Mesendoderm (in vitro differentiated cells): ENCODE data around the gene CERS5.
"Not testable (repeated sequence)": the region's sequence is repeated elsewhere in the genome, so short reads cannot be mapped to it uniquely, and the experiment has no call there.

Experiments used
- DNase-seq: peaks from one replicate; pipeline ENCODE4 v3.0.0; 2013
- H2AK5ac ChIP-seq: 2 replicates; pipeline ENCODE4 v1.6.1; 2013; ENCODE audit warnings: low read length, inconsistent platforms
- H2BK120ac ChIP-seq: 2 replicates; pipeline ENCODE4 v1.6.1; 2013; ENCODE audit warnings: low read depth, mild to moderate bottlenecking, low read length, moderate library complexity, mixed read lengths
- H2BK15ac ChIP-seq: replicated peaks from 2 replicates; pipeline ENCODE4 v1.6.1; 2013; ENCODE audit warnings: low read depth, mild to moderate bottlenecking, moderate library complexity
- H2BK5ac ChIP-seq: 2 replicates; pipeline ENCODE4 v1.6.1; 2013; ENCODE audit warnings: low read length, inconsistent platforms
- H3K18ac ChIP-seq: 2 replicates; pipeline ENCODE4 v1.6.1; 2013; ENCODE audit warnings: mild to moderate bottlenecking, low read length, mixed read lengths
- H3K23ac ChIP-seq: one replicate; pipeline ENCODE4 v1.6.1; 2013; ENCODE audit warnings: low read length
- H3K27ac ChIP-seq: 2 replicates; pipeline ENCODE4 v1.5.1; 2013; ENCODE audit warnings: low read depth, mild to moderate bottlenecking, inconsistent platforms, low read length, moderate library complexity
- H3K27me3 ChIP-seq: 2 replicates; pipeline ENCODE4 v1.6.1; 2013; ENCODE audit warnings: low read length, control low read depth, mild to moderate bottlenecking, inconsistent platforms; ENCODE audit not compliant: insufficient read depth, poor library complexity
- H3K36me3 ChIP-seq: 2 replicates; pipeline ENCODE4 v1.6.1; 2013; ENCODE audit warnings: low read length, inconsistent platforms; ENCODE audit not compliant: control insufficient read depth, insufficient read depth
- H3K4ac ChIP-seq: one replicate; pipeline ENCODE4 v1.6.1; 2013; ENCODE audit warnings: low read depth, mild to moderate bottlenecking, low read length, moderate library complexity
- H3K4me1 ChIP-seq: 2 replicates; pipeline ENCODE4 v1.6.1; 2013; ENCODE audit warnings: low read depth, low read length, inconsistent platforms; ENCODE audit not compliant: control insufficient read depth
- H3K4me2 ChIP-seq: 2 replicates; pipeline ENCODE4 v1.6.1; 2013; ENCODE audit warnings: low read length
- H3K4me3 ChIP-seq: 2 replicates; pipeline ENCODE4 v1.5.1; 2013; ENCODE audit warnings: mild to moderate bottlenecking, low read length
- H3K56ac ChIP-seq: one replicate; pipeline ENCODE4 v1.6.1; 2013; ENCODE audit warnings: low read length
- H3K79me1 ChIP-seq: 2 replicates; pipeline ENCODE4 v1.6.1; 2013; ENCODE audit warnings: low read length, inconsistent platforms
- H3K79me2 ChIP-seq: 2 replicates; pipeline ENCODE4 v1.6.1; 2013; ENCODE audit warnings: mild to moderate bottlenecking, low read length; ENCODE audit not compliant: control insufficient read depth, insufficient read depth
- H3K9ac ChIP-seq: 2 replicates; pipeline ENCODE4 v1.6.1; 2013; ENCODE audit warnings: low read length, inconsistent platforms
- H4K5ac ChIP-seq: one replicate; pipeline ENCODE4 v1.6.1; 2013; ENCODE audit warnings: low read length
- H4K8ac ChIP-seq: one replicate; pipeline ENCODE4 v1.6.1; 2013; ENCODE audit warnings: low read depth, mild to moderate bottlenecking, control low read depth, low read length, moderate library complexity
- WGBS: extraction: QIAGEN DNeasy Blood & Tissue Kit; methylation state at CpG from one replicate; pipeline ENCODE4 v1.1.7; 2013; ENCODE audit warnings: low lambda C conversion rate, missing lambda C conversion rate; ENCODE audit not compliant: insufficient coverage; ENCODE audit errors: extremely low coverage; 5-methylcytosine and 5-hydroxymethylcytosine counted together

CERS5 gene

GRCh38 chr12:50084409-50084774 lies 82.8 kb downstream of the CERS5 start:
- not testable (repeated sequence) for H3K27me3 ChIP-seq, DNase-seq, H3K4me1 ChIP-seq, H2BK120ac ChIP-seq, H4K8ac ChIP-seq, H3K4ac ChIP-seq, H2BK15ac ChIP-seq, H2AK5ac ChIP-seq, H3K23ac ChIP-seq, H3K18ac ChIP-seq
- peak overlapping the region; percentile 20 for H3K27ac ChIP-seq
- peaks cover 12% of the 10 kb centered on the region for H3K79me2 ChIP-seq
- peak overlapping the region; percentile 85 for H3K4me3 ChIP-seq
- peak overlapping the region; percentile 79 for H3K4me2 ChIP-seq
- peak overlapping the region; percentile 88 for H4K5ac ChIP-seq
- H3K9ac ChIP-seq, result peak overlapping the region; percentile 87
- H3K79me1 ChIP-seq, result peaks cover 12% of the 10 kb centered on the region
- H3K56ac ChIP-seq, result peak overlapping the region; percentile 91
- peaks cover 12% of the 10 kb centered on the region for H3K36me3 ChIP-seq
- WGBS, result no CpG with 5 or more reads among the region's 7 CpGs
- peak overlapping the region; percentile 50 for H2BK5ac ChIP-seq

- H3K27me3 ChIP-seq, result peaks cover 3% of the 10 kb centered on the region
- H2BK5ac ChIP-seq, result no peak overlapping the region
- H3K4ac ChIP-seq, result no peak overlapping the region
- no peak overlapping the region for H2BK120ac ChIP-seq
- H2BK15ac ChIP-seq, result no peak overlapping the region
- H3K23ac ChIP-seq, result no peak overlapping the region
- H3K79me2 ChIP-seq, result peaks cover 12% of the 10 kb centered on the region
- H4K8ac ChIP-seq, result no peak overlapping the region
- H3K27ac ChIP-seq, result no peak overlapping the region
- no peak overlapping the region for H3K9ac ChIP-seq
- no CpG with 5 or more reads among the region's 1 CpG for WGBS
- H3K36me3 ChIP-seq, result peaks cover 8% of the 10 kb centered on the region
- no peak overlapping the region for H4K5ac ChIP-seq
- DNase-seq, result no peak
- no peak overlapping the region for H3K4me3 ChIP-seq
- peaks cover 3% of the 10 kb centered on the region for H3K4me1 ChIP-seq
- no peak overlapping the region for H3K4me2 ChIP-seq
- H3K56ac ChIP-seq, result no peak overlapping the region
- H3K79me1 ChIP-seq, result peaks cover 12% of the 10 kb centered on the region
- H2AK5ac ChIP-seq, result no peak overlapping the region
- H3K18ac ChIP-seq, result no peak overlapping the region
Observed at GRCh38 chr12:50083301-50083700, 83.9 kb downstream of the CERS5 start.

GRCh38 chr12:50082644-50083043 lies 84.5 kb downstream of the CERS5 start:
- H3K4me2 ChIP-seq, result no peak overlapping the region
- H3K9ac ChIP-seq, result no peak overlapping the region
- no peak overlapping the region for H2BK120ac ChIP-seq
- H3K27me3 ChIP-seq, result peaks cover 3% of the 10 kb centered on the region
- H4K5ac ChIP-seq, result no peak overlapping the region
- no CpG with 5 or more reads among the region's 7 CpGs for WGBS
- no peak overlapping the region for H3K27ac ChIP-seq
- H3K79me1 ChIP-seq, result peaks cover 12% of the 10 kb centered on the region
- no peak overlapping the region for H3K23ac ChIP-seq
- H3K79me2 ChIP-seq, result peaks cover 12% of the 10 kb centered on the region
- no peak for DNase-seq
- no peak overlapping the region for H2BK5ac ChIP-seq
- H2BK15ac ChIP-seq, result no peak overlapping the region
- H3K4ac ChIP-seq, result no peak overlapping the region
- H3K4me1 ChIP-seq, result peaks cover 3% of the 10 kb centered on the region
- H2AK5ac ChIP-seq, result no peak overlapping the region
- no peak overlapping the region for H3K56ac ChIP-seq
- no peak overlapping the region for H3K4me3 ChIP-seq
- H4K8ac ChIP-seq, result no peak overlapping the region
- H3K18ac ChIP-seq, result no peak overlapping the region
- peaks cover 8% of the 10 kb centered on the region for H3K36me3 ChIP-seq

DNA sequence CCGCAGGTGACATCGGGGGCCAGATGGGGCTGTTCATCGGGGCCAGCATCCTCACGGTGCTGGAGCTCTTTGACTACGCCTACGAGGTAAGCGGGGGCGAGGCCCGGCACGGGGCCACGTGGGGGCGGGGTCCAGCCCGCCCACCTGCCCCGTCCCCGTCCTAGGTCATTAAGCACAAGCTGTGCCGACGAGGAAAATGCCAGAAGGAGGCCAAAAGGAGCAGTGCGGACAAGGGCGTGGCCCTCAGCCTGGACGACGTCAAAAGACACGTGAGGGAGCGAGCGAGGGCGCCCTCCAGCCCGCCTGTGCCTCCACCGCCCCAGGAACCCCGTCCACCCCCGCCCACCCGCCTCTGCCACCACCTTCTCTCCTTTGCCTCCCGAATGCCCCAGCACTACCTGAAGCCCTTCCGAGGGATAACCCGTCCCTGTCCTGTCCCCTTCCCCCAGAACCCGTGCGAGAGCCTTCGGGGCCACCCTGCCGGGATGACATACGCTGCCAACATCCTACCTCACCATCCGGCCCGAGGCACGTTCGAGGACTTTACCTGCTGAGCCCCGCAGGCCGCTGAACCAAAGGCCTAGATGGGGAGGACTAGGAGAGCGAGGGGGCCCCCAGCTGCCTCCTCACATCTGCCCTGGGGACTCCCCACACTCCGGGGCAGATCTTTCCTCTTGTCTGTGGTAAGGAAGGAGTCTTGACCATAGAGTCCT lies 85.9 kb downstream of the CERS5 start:
- Histone ChIP-seq H3K4me2 (no peak overlapping the region), H3K4me1 (peaks cover 3% of the 10 kb centered on the region), H3K27ac (no peak overlapping the region), H3K36me3 (no peaks in the 10 kb centered on the region), H4K8ac (no peak overlapping the region), H3K4me3 (no peak overlapping the region), H3K79me1 (peaks cover 6% of the 10 kb centered on the region), H2BK120ac (no peak overlapping the region), H3K27me3 (peaks cover 3% of the 10 kb centered on the region), H3K79me2 (peaks cover 9% of the 10 kb centered on the region), H3K4ac (no peak overlapping the region), H2BK5ac (no peak overlapping the region), H3K9ac (no peak overlapping the region), H2AK5ac (no peak overlapping the region), H3K18ac (no peak overlapping the region), H3K56ac (peak overlapping the region; percentile 30), H3K23ac (no peak overlapping the region), H4K5ac (no peak overlapping the region), H2BK15ac (no peak overlapping the region)
- DNase-seq, result peak; percentile 48
- no CpG with 5 or more reads among the region's 46 CpGs for WGBS

- Histone ChIP-seq H2BK120ac (no peak overlapping the region), H3K18ac (no peak overlapping the region), H4K5ac (no peak overlapping the region), H3K9ac (no peak overlapping the region), H2BK5ac (no peak overlapping the region), H3K4me1 (no peaks in the 10 kb centered on the region), H3K4ac (no peak overlapping the region), H3K4me3 (no peak overlapping the region), H4K8ac (no peak overlapping the region), H3K27ac (no peak overlapping the region), H2AK5ac (no peak overlapping the region), H3K4me2 (no peak overlapping the region), H3K79me1 (no peaks in the 10 kb centered on the region), H3K27me3 (peaks cover 3% of the 10 kb centered on the region), H2BK15ac (no peak overlapping the region), H3K56ac (no peak overlapping the region), H3K23ac (no peak overlapping the region), H3K79me2 (peaks cover 1% of the 10 kb centered on the region), H3K36me3 (no peaks in the 10 kb centered on the region)
- no CpG with 5 or more reads among the region's 5 CpGs for WGBS
- DNase-seq, result no peak
Observed at GRCh38 chr12:50079771-50080170, 87.4 kb downstream of the CERS5 start.
